ENCODE measurements around the gene LRG1.

LRG1 gene

DNA sequence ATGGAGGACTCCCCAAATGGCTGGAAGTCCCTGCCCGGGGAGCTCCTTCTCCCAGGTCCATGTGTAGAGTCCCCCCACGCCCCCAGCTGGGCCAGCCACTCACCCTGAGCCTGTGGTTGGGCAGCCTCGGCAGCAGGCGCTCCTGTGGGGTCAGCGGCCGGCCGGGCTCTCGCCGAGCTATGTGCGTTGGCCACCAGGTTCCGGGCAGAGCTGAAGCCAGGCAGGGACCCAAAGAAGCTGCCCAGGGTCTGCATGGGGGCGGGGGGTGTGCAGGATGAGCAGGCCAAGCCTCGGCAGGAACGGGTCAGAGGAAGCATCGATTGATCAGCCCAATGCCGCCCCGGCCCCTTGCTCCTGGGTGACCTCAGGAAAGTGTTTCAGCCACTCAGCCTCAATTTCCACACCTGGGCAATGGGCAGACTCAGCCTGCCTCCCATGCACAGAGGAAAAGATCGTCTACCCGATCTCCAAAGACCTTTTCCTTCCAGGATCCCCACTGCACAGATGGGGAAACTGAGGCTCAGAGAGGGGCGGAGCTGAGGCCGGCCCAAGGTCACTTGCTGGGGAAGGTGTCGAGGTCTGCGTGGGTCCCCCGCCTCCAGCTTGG lies 22.3 kb downstream of the LRG1 start:
- TF ChIP-seq GATA2 (IDR thresholded peaks at IDR 0.05; ENCODE audit: low read depth, low read length), result no peak
- no peak for TF ChIP-seq GATA3 (IDR thresholded peaks at IDR 0.05; ENCODE audit: low read depth, low read length)

GRCh38 chr19:4516939-4517300 lies 22.9 kb downstream of the LRG1 start:
- no peak for TF ChIP-seq GATA2 (IDR thresholded peaks at IDR 0.05; ENCODE audit: low read depth, low read length)
- TF ChIP-seq GATA3 (IDR thresholded peaks at IDR 0.05; ENCODE audit: low read depth, low read length), result no peak

DNA sequence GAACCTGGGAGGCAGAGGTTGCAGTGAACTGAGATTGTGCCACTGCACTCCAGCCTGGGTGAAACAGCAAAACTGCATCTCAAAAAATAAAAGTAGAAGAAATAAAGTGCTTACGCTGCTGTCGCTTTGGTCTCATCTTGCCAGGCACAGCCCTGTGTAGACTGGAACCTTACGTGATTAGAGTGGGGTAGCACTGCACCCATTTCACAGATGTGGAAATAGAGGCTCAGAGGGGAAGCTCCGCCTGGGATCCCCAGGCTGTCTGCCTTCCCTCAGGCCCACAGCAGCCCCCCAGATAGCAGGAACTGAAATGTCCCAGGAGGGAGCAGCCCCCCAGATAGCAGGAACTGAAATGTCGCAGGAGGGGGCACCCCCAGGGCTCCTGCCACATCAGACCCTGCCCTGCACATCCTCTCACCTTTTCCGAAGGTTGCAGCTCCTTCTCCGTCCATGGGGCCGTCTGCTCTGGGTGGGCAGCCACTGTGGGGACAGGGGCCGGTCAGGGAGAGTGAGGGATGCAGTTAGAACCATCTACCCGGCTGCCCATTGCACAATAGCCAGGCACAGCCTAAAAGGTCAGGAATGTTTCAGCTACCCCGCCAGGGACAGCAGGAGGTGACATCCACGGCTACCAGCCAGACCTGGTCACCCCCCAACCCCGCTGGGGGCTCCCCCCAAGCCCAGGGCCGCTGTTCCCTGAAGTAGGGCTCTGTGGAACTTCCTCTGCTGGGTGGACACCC lies 23.5 kb downstream of the LRG1 start:
- TF ChIP-seq GATA2 (IDR thresholded peaks at IDR 0.05; ENCODE audit: low read depth, low read length) (no peak), GATA3 (IDR thresholded peaks at IDR 0.05; ENCODE audit: low read depth, low read length) (no peak)

- TF ChIP-seq GATA2 (IDR thresholded peaks at IDR 0.05; ENCODE audit: low read depth, low read length) (no peak), GATA3 (IDR thresholded peaks at IDR 0.05; ENCODE audit: low read depth, low read length) (no peak)
Observed at GRCh38 chr19:4515732-4516131, 24.1 kb downstream of the LRG1 start.

GRCh38 chr19:4513248-4513647 lies 26.6 kb downstream of the LRG1 start:
- TF ChIP-seq GATA3 (IDR thresholded peaks at IDR 0.05; ENCODE audit: low read depth, low read length), result no peak

GRCh38 chr19:4512070-4512469 lies 27.8 kb downstream of the LRG1 start:
- TF ChIP-seq GATA3 (IDR thresholded peaks at IDR 0.05; ENCODE audit: low read depth, low read length) (no peak), GATA2 (IDR thresholded peaks at IDR 0.05; ENCODE audit: low read depth, low read length) (no peak)

GRCh38 chr19:4511300-4512054 lies 28.4 kb downstream of the LRG1 start:
- TF ChIP-seq GATA3 (IDR thresholded peaks at IDR 0.05; ENCODE audit: low read depth, low read length), result no peak
- TF ChIP-seq GATA2 (IDR thresholded peaks at IDR 0.05; ENCODE audit: low read depth, low read length), result no peak

- no peak for TF ChIP-seq GATA3 (IDR thresholded peaks at IDR 0.05; ENCODE audit: low read depth, low read length)
- TF ChIP-seq GATA2 (IDR thresholded peaks at IDR 0.05; ENCODE audit: low read depth, low read length), result no peak
Observed at GRCh38 chr19:4510435-4511255, 29.2 kb downstream of the LRG1 start.

DNA sequence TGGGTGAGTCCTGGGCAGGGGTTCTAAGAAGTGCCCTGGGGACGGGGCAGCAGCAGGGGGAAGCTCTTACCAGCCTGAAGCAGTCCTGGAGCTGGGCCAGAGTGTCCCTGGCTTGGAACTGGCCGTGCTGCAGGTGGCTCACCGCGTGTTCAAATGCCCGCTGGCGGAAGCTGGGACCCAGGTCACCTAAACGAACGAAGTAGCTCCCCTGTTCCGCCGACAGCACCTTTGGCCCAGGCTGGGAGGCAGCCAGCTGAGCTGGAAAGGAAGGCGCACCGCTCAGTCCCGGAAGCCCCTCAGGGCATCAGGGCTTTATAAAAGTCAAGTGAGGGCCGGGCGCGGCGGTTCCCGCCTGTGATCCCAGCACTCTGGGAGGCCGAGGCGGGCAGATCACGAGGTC lies 31.1 kb downstream of the LRG1 start:
- TF ChIP-seq GATA3 (IDR thresholded peaks at IDR 0.05; ENCODE audit: low read depth, low read length), result no peak
- no peak for TF ChIP-seq GATA2 (IDR thresholded peaks at IDR 0.05; ENCODE audit: low read depth, low read length)

DNA sequence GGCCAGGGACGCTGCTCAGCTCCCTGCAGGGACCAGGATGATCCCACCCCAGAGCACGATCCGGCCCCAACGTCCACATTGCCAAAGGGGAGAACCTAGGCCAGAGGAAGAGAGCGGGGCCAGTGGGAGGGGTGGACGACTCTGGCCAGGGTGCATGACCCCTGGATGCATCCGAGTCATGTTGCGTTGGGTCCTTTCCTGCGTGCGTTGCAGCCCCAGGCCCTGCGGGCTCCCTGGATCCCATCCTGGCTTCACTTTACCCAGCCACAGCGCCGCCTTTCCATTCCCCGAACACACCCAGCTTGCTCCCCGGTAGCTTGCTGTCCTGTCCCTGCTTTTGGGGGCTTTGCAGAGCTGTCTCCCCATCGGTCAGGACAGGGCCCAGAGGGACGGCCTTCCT lies 32.0 kb downstream of the LRG1 start:
- no peak for TF ChIP-seq GATA3 (IDR thresholded peaks at IDR 0.05; ENCODE audit: low read depth, low read length)
- no peak for TF ChIP-seq GATA2 (IDR thresholded peaks at IDR 0.05; ENCODE audit: low read depth, low read length)

DNA sequence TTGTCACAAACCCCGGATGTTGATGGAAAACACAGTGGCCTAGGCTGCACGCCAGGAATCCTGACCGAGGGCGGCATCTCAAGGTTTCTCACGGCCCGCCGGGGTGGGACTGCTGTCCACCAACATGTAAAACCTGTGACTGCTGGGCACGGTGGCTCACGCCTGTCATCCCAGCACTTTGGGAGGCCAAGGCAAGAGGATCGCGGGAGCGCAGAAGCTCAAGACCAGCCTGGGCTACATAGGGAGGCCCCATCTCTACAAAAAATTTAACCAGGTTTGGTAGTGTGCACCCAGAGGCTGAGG lies 32.7 kb downstream of the LRG1 start:
- TF ChIP-seq GATA3 (IDR thresholded peaks at IDR 0.05; ENCODE audit: low read depth, low read length), result no peak
- no peak for TF ChIP-seq GATA2 (IDR thresholded peaks at IDR 0.05; ENCODE audit: low read depth, low read length)

DNA sequence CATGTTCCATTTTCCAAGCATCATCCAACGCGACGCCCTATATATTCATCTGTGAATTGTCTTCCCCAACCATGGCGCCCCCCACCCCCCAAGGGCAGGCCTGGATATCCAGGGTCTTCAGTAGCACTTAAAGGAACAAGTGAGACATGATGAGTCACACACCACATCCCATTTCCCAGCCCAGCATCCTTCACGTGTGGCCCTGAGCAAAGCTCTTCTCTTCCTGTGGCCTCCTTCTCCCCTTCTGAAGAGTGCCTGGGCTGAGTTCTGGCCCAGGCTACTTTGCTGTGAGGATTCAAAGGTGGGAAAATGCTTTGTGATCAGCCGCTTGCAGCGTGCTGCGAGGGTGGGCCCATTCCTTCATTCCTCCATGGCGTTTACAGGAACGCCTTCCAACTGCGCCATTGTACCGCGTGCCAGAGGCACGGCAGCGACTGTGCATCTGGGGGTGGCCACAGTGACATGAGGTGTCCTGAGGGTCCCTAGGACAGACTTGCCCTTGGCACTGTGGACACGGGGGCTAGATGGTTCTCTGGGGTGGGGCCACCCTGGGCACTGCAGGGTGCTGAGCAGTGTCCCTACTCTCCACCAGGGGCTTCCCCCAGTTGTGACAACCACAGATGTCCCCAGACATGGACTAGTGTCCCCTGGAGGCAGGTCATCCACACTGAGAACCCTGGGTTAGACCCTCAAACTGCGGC lies 33.2 kb downstream of the LRG1 start:
- TF ChIP-seq GATA2 (IDR thresholded peaks at IDR 0.05; ENCODE audit: low read depth, low read length), result no peak
- no peak for TF ChIP-seq GATA3 (IDR thresholded peaks at IDR 0.05; ENCODE audit: low read depth, low read length)

- no peak for TF ChIP-seq GATA2 (IDR thresholded peaks at IDR 0.05; ENCODE audit: low read depth, low read length)
- TF ChIP-seq GATA3 (IDR thresholded peaks at IDR 0.05; ENCODE audit: low read depth, low read length), result no peak
Observed at GRCh38 chr19:4505570-4506448, 34.0 kb downstream of the LRG1 start.

Measured in SH-SY5Y (cell line).